Sigmoid colon (tissue), 4 donors: Measurements from ENCODE around the gene PPP2R2C.

ENCODE experiments used
- CTCF ChIP-seq, 4 experiments: fragments of 450-650 bp in 3 of 4; fragments of 200-600 bp in 1 of 4; IDR thresholded peaks; one replicate each; pipeline ENCODE4 v1.5.1; 2016 to 2019; ENCODE audit warnings: antibody characterized with exemption in 4 of 4, mild to moderate bottlenecking in 3 of 4, moderate library complexity in 2 of 4
- EP300 ChIP-seq, 4 donors: sonication (generic); formaldehyde crosslinking; IDR thresholded peaks; one replicate each; pipeline ENCODE4 v1.6.1; 2017; ENCODE audit warnings: antibody characterized with exemption in 4 of 4
- POLR2A ChIP-seq, 2 donors: fragments of 450-650 bp; IDR thresholded peaks; one replicate each; pipeline ENCODE4 v1.6.1; 2016; ENCODE audit warnings: antibody characterized with exemption in 2 of 2, mild to moderate bottlenecking in 2 of 2, moderate library complexity in 2 of 2

GRCh38 chr4:6445403-6446129, 26.8 kb downstream of the PPP2R2C start:
- TF ChIP-seq POLR2A (IDR thresholded peaks at IDR 0.05) (no peak), CTCF (IDR thresholded peaks at IDR 0.05) (no peak), EP300 (IDR thresholded peaks at IDR 0.05) (no peak)
